Choroid plexus epithelial cell (primary cell): ENCODE measurements around the gene ZNF778.
A peak's percentile ranks its signal among the peaks of the same experiment; 100 is the strongest.
"Not testable (repeated sequence)": the region's sequence is repeated elsewhere in the genome, so short reads cannot be mapped to it uniquely, and the experiment has no call there.

Experiments
- DNase-seq: peaks from one replicate; pipeline ENCODE4 v3.0.0-alpha.2; 2010; ENCODE audit warnings: low read depth
- H3K4me3 ChIP-seq: 2 replicates; pipeline ENCODE4 v1.5.1; 2011; ENCODE audit warnings: low read depth, mild to moderate bottlenecking, control low read depth, low read length, moderate library complexity
- TF ChIP-seq, protein P1 (sequence below): conservative IDR thresholded peaks from 2 replicates; pipeline ENCODE4 v1.5.1; 2011; ENCODE audit warnings: low read depth, mild to moderate bottlenecking, control low read depth, inconsistent platforms, low read length, moderate library complexity

Gene ZNF778

DNA sequence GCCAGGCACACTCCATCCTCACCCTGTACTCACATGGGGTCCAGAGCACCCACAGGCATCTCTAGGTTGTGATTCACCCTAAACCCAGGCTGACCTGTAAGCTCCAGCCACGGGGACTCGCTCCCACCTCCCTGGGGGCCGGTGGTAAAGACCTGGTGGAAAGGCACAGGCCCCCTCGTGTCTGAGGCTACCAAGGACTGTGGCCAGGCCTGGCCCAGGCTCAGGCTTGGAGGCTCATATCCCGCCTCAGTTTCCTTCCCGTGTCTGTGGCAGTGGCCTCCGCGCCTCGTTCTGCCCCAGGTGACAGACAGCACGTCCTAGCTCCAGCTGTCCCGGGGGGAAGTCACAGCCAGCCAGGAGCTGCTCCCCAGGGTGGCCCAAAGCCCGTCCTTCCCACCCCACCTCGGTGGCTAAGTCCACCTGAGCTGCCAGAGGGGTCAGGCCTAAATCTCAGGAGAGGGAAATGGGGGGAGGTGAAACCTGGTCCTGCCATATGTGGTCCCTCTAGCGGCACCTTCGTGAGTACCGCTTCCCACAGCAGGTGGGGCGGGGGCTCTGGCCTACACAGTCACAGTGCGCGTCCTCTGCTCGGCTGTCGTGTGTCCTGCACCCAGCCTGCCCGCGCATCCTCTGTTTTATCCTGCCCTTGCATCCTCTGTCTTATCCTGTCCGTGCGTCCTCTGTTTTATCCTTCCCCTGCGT is 33.4 kb upstream of the ZNF778 start:
- H3K4me3 ChIP-seq, result no peak overlapping the region
- TF ChIP-seq, protein P1, sequence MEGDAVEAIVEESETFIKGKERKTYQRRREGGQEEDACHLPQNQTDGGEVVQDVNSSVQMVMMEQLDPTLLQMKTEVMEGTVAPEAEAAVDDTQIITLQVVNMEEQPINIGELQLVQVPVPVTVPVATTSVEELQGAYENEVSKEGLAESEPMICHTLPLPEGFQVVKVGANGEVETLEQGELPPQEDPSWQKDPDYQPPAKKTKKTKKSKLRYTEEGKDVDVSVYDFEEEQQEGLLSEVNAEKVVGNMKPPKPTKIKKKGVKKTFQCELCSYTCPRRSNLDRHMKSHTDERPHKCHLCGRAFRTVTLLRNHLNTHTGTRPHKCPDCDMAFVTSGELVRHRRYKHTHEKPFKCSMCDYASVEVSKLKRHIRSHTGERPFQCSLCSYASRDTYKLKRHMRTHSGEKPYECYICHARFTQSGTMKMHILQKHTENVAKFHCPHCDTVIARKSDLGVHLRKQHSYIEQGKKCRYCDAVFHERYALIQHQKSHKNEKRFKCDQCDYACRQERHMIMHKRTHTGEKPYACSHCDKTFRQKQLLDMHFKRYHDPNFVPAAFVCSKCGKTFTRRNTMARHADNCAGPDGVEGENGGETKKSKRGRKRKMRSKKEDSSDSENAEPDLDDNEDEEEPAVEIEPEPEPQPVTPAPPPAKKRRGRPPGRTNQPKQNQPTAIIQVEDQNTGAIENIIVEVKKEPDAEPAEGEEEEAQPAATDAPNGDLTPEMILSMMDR, result no peak
- DNase-seq, result no peak

DNA sequence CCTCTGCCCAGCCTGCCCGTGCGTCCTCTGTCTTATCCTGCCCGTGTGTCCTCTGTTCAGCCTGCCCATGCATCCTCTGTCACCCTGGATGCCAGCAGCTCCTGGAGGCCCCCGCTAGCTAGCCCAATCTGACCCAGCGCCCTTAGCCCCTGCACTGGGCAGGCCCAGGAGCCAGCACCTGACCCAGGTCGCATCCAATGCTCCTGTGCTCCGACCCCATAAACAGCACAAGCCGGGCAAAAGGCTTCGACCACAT is 32.9 kb upstream of the ZNF778 start:
- DNase-seq, result no peak
- no peak overlapping the region for H3K4me3 ChIP-seq
- TF ChIP-seq, protein P1, result no peak

DNA sequence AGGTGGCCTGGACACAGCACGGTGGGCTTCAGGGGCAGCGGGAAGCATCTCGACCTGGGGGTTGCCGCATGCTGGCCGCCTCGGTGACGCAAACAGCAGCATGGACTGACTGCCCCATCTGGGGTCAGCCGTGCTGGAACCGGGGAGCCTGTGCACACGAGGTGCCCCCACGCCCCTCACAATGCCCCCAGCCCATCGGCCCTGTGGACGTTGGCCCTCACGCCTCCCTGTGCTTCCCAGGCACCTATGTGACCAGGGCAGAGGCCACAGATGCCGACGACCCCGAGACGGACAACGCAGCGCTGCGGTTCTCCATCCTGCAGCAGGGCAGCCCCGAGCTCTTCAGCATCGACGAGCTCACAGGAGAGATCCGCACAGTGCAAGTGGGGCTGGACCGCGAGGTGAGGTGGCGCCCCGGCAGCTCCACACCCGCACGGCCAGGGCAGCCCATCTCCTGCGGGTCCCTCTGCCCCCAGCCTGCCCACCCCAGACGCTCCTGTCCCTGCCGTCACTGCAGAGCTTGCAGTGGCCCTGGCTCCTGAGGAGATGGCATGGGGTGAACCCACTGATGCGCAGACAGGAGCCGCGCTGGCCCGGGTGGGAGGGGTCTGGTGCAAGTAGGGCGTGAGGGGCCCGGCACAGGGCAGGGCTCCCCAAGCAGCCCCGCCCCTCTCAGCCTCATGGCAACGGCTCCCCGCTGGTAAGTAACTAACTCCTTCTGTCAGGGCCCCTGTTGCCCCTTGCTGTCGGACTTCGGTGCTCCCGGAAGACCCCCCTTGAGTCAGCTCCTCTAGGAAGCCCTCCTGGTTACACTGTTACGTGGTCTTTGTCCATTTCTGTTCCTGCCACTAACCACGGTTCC is 32.3 kb upstream of the ZNF778 start:
- no peak overlapping the region for H3K4me3 ChIP-seq
- TF ChIP-seq, protein P1, result no peak
- DNase-seq, result no peak

DNA sequence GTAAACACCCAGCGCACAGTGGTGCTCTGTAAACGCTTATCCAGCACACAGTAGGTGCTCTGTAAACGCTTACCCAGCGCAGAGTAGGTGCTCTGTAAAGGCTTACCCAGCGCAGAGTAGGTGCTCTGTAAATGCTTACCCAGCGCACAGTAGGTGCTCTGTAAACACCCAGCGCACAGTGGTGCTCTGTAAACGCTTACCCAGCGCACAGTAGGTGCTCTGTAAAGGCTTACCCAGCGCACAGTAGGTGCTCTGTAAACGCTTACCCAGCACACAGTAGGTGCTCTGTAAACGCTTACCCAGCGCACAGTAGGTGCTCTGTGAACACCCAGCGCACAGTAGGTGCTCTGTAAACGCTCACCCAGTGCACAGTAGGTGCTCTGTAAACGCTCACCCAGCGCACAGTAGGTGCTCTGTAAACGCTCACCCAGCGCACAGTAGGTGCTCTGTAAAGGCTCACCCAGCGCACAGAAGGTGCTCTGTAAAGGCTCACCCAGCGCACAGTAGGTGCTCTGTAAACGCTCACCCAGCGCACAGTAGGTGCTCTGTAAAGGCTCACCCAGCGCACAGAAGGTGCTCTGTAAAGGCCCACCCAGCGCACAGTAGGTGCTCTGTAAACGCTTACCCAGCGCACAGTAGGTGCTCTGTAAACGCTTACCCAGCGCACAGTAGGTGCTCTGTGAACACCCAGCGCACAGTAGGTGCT is 31.5 kb upstream of the ZNF778 start:
- not testable (repeated sequence) for H3K4me3 ChIP-seq, DNase-seq

DNA sequence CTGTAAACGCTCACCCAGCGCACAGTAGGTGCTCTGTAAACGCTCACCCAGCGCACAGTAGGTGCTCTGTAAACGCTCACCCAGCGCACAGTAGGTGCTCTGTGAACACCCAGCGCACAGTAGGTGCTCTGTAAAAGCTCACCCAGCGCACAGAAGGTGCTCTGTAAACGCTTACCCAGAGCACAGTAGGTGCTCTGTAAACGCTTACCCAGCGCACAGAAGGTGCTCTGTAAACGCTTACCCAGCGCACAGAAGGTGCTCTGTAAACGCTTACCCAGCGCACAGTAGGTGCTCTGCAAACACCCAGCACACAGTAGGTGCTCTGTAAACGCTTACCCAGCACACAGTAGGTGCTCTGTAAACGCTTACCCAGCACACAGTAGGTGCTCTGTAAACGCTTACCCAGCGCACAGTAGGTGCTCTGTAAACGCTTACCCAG is 30.9 kb upstream of the ZNF778 start:
- not testable (repeated sequence) for DNase-seq, H3K4me3 ChIP-seq

DNA sequence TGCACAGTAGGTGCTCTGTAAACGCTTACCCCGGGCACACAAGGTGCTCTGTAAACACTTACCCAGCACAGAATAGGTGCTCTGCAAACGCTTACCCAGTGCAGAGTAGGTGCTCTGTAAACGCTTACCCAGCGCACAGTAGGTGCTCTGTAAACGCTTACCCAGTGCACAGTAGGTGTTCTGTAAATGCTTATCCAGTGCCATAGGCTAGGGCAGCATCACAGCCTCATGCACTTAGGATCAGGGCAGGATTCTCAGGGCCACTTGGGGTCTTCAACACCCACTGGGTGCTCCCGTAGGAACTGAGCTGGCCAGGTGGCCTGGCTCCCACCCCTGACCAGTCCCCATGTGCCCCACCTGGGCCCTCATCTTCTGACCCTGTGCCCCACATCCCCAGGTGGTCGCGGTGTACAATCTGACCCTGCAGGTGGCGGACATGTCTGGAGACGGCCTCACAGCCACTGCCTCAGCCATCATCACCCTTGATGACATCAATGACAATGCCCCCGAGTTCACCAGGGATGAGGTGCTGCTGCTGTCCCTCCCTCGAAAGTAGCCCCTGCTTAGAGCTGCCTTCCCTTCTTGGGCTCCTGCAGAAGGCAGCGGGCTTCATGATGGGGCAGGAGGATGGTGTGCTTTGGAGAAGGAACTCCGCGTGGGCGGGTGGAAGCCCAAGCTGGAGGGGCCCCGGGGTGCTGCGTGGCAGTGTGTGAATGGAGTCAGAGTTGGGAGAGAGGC is 30.3 kb upstream of the ZNF778 start:
- no peak for DNase-seq
- TF ChIP-seq, protein P1, result no peak
- H3K4me3 ChIP-seq, result no peak overlapping the region

DNA sequence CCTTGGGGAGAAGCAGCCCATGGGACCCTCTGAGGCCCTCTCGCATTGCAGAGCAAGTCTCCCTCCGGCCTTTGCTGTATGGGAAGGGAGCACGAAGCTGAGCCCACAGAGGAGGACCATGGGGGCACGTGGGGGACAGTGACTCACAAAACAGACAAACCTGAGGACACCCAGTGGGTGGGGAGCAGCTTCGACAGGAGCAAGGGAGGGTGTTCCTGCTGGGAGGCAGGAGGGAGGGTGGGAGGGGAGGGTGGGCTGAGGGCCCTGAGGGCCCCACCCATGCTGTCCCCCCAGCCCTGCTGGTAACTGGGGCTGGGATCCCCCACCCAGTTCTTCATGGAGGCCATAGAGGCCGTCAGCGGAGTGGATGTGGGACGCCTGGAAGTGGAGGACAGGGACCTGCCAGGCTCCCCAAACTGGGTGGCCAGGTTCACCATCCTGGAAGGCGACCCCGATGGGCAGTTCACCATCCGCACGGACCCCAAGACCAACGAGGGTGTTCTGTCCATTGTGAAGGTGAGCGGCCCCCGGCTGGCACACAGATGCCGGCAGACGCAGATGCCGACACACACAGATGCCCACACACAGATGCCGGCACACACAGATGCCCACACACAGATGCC is 29.6 kb upstream of the ZNF778 start:
- TF ChIP-seq, protein P1, result no peak
- no peak overlapping the region for H3K4me3 ChIP-seq
- peak; percentile 18 for DNase-seq

DNA sequence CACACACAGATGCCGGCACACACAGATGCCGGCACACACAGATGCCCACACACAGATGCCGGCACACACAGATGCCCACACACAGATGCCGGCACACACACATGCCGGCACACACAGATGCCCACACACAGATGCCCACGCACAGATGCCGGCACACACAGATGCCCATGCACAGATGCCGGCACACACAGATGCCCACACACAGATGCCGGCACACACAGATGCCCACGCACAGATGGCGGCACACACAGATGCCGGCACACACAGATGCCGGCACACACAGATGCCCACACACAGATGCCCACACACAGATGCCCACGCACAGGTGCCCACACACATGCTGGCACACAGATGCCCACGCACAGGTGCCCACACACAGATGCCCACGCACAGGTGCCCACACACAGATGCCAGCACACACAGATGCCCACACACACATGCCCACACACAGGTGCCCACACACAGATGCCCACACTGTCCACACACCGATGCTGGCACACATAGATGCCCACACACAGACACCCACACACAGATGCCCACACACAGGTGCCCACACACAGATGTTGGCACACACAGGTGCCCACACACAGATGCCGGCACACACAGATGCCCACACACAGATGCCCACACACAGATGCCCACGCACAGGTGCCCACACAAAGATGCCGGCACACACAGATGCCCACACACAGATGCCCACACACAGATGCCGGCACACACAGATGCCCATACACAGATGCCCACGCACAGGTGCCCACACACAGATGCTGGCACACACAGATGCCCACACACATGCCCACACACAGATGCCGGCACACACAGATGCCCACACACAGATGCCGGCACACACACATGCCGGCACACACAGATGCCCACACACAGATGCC is 28.8 kb upstream of the ZNF778 start:
- not testable (repeated sequence) for DNase-seq

More for the DNA sequence above, 28.8 kb upstream of the ZNF778 start:
- H3K4me3 ChIP-seq, result not testable (repeated sequence)
